Measurements from ENCODE around the gene FILIP1. TPM values are rescaled to one million over a fixed set of nuclear protein-coding genes. Genes with fewer than 3 reads are reported as not detected.

FILIP1 gene
- total RNA-seq, 1 donor from 2014 or later = under 0.01 TPM

DNA sequence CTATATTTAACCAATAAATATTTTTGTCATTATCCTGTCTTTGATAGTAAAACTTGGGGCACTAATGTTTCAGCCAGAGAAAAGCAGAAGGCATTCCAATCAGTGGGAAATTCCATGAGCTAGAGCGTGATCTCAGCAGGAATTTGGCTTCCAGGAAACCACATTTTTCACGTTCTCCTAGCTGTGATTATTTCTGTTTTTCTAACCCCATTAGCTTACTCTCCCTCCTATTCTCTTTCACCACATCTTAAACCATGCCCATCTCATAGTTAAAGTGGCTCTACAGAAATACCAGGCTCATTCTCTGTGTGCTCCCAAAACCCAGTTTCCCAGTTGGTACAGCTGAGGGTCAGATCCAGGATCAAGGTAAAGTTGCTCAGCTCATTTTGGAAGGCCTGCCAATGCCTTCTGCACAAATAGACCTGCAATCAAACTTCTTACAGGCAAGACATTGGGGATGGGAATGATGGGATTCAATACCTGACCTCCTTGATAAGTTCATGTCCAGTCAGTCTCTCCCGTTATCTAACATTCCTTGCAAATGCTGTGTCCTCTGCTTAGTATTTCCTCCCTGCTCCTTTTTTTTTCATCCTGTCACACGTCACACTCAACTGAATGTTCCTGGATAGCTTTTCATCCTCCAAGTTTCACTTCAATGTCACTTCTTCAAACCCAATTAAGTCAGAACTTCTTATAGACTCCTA lies 175.9 kb downstream of the FILIP1 start:
- DNase-seq (ENCODE audit: low read depth) (no peak), FAIRE-seq (no peak)
- Histone ChIP-seq H3K36me3 (ENCODE audit: control insufficient read depth, insufficient read depth, low read length) (no peaks in the 10 kb centered on the region), H3K27me3 (ENCODE audit: control insufficient read depth, insufficient read depth, low read length) (peaks cover 2% of the 10 kb centered on the region), H3K4me3 (ENCODE audit: low read depth, low read length) (no peak overlapping the region)
- TF ChIP-seq, protein P1, sequence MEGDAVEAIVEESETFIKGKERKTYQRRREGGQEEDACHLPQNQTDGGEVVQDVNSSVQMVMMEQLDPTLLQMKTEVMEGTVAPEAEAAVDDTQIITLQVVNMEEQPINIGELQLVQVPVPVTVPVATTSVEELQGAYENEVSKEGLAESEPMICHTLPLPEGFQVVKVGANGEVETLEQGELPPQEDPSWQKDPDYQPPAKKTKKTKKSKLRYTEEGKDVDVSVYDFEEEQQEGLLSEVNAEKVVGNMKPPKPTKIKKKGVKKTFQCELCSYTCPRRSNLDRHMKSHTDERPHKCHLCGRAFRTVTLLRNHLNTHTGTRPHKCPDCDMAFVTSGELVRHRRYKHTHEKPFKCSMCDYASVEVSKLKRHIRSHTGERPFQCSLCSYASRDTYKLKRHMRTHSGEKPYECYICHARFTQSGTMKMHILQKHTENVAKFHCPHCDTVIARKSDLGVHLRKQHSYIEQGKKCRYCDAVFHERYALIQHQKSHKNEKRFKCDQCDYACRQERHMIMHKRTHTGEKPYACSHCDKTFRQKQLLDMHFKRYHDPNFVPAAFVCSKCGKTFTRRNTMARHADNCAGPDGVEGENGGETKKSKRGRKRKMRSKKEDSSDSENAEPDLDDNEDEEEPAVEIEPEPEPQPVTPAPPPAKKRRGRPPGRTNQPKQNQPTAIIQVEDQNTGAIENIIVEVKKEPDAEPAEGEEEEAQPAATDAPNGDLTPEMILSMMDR (IDR thresholded peaks at IDR 0.05; ENCODE audit: insufficient read depth, low read length, severe bottlenecking) = no peak

DNA sequence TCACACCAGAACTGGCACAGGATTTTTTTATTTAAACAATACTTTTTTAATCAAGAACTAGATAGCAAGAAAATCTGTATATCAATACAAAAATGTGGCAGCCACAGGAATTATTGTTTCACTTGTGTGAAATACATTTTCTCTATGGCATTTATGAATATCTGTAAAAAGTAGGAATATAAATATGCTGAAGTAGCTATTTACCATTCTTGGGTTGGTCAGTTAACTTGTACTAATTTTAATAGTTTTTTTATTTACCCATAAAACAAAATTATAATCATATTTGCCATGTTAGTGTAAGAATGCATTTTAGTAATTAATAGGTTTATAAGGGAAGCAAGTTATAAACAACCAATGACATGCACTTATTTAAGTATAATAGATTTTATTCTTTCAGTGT lies 177.6 kb downstream of the FILIP1 start:
- Histone ChIP-seq H3K27me3 (ENCODE audit: control insufficient read depth, insufficient read depth, low read length) (peaks cover 2% of the 10 kb centered on the region), H3K4me3 (ENCODE audit: low read depth, low read length) (no peak overlapping the region), H3K36me3 (ENCODE audit: control insufficient read depth, insufficient read depth, low read length) (no peaks in the 10 kb centered on the region)
- TF ChIP-seq, protein P1 (IDR thresholded peaks at IDR 0.05; ENCODE audit: insufficient read depth, low read length, severe bottlenecking) = no peak
- no peak for DNase-seq (ENCODE audit: low read depth)
- no peak for FAIRE-seq

DNA sequence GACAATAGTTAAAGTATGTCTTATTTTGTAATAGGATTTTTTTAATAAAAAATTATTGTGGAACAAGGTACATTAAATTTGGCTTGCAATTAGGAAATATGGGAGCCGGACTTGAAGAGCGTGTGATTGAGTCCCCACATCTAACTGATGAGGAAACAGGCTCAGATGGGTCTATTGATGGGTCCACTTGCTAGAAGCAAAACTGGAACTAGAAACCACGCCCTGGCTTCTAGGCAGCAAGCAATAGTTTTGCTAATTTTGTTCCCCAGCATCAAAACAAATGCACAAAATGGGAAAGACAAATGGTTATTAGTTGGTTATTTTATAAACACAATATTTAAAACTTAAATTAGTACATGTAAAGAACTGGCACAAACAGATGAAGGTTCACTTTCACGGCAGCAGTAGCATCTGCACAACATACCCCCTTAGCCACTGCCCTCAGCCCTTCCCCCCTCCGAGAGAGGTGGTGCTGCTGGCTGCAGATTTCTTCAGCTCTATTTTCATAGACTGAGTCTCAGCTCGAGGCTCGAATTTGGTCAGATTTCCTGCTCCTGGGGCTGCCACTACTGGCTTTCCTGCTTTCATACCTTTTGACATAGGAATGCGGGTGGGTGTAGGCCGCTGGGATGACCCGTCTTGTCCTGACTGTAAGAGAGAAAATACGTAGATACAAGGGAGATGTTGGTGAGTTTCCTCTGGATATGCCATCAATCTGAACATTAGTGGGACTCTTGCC lies 185.2 kb downstream of the FILIP1 start:
- TF ChIP-seq, protein P1 (IDR thresholded peaks at IDR 0.05; ENCODE audit: insufficient read depth, low read length, severe bottlenecking) = no peak
- DNase-seq (ENCODE audit: low read depth) (no peak), FAIRE-seq (no peak)
- no peaks in the 10 kb centered on the region for H3K27me3 ChIP-seq (ENCODE audit: control insufficient read depth, insufficient read depth, low read length)
- no peaks in the 10 kb centered on the region for H3K36me3 ChIP-seq (ENCODE audit: control insufficient read depth, insufficient read depth, low read length)
- no peak overlapping the region for H3K4me3 ChIP-seq (ENCODE audit: low read depth, low read length)

DNA sequence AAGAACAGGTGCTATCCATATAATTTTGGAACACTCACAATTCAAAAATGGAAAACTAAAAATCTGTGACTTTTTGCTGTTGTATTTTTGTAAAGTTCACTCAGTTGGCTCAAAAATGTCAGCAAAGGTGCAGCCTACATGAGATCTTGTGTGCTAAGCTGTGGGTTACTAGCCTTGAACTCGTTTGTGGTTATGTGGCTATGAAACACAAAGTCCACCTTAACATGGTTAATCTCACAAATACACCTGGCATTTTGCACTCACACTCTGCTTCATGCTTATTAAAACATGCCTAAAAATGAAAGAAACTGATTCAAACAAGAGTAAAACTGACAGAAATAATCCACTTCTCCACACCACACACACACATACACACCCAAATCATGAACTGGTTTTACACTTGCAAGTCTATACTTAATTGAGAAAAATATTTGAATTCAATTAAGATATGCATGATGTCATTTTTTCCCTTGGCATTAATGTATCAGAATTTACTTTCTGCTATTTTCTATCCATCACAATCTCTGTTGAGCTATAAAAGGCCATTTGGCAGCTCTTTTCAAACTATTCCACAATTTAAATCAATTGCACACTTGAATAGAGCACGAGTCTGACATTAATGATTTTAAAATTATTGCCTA lies 186.1 kb downstream of the FILIP1 start:
- H3K4me3 ChIP-seq (ENCODE audit: low read depth, low read length) = no peak overlapping the region
- DNase-seq (ENCODE audit: low read depth) = no peak
- H3K27me3 ChIP-seq (ENCODE audit: control insufficient read depth, insufficient read depth, low read length) = no peaks in the 10 kb centered on the region
- no peak for FAIRE-seq
- TF ChIP-seq, protein P1 (IDR thresholded peaks at IDR 0.05; ENCODE audit: insufficient read depth, low read length, severe bottlenecking) = no peak
- no peaks in the 10 kb centered on the region for H3K36me3 ChIP-seq (ENCODE audit: control insufficient read depth, insufficient read depth, low read length)

DNA sequence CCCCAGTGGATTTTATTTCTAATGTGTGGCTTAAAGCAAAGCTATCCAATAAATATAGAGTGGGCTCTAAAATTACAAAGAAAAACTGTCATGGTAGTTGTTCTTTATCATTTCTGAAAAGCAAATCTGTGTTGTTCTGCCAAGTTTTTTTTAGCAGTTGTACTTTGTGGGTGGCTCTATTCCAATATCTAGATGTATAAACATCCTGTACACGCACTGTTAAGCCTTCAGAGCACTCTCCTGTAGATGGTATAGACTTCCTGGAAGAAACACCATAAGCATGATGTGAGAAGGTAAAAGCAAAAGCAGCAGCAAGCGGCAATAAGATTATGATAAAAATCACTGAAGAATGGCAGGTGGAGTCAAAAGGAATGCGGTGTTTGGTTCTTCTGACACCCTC lies 187.5 kb downstream of the FILIP1 start:
- Histone ChIP-seq H3K4me3 (ENCODE audit: low read depth, low read length) (no peak overlapping the region), H3K27me3 (ENCODE audit: control insufficient read depth, insufficient read depth, low read length) (no peaks in the 10 kb centered on the region), H3K36me3 (ENCODE audit: control insufficient read depth, insufficient read depth, low read length) (no peaks in the 10 kb centered on the region)
- TF ChIP-seq, protein P1 (IDR thresholded peaks at IDR 0.05; ENCODE audit: insufficient read depth, low read length, severe bottlenecking) = no peak
- DNase-seq (ENCODE audit: low read depth) (no peak), FAIRE-seq (no peak)
